Fibroblast of mammary gland (primary cell): ENCODE data around the gene AKTIP.
"Not testable (repeated sequence)": the region's sequence is repeated elsewhere in the genome, so short reads cannot be mapped to it uniquely, and the experiment has no call there.

Experiments
- DNase-seq: peaks from one replicate; pipeline ENCODE4 v3.0.0-alpha.2; 2010; ENCODE audit warnings: low read depth
- H3K4me3 ChIP-seq: 2 replicates; pipeline ENCODE4 v1.5.1; 2011; ENCODE audit warnings: low read depth, mild to moderate bottlenecking, low read length, moderate library complexity; ENCODE audit not compliant: control insufficient read depth
- CTCF ChIP-seq: conservative IDR thresholded peaks from 2 replicates; pipeline ENCODE4 v1.5.1; 2011; ENCODE audit warnings: low read depth, low read length, inconsistent platforms; ENCODE audit not compliant: control insufficient read depth, insufficient read depth

The AKTIP gene

DNA sequence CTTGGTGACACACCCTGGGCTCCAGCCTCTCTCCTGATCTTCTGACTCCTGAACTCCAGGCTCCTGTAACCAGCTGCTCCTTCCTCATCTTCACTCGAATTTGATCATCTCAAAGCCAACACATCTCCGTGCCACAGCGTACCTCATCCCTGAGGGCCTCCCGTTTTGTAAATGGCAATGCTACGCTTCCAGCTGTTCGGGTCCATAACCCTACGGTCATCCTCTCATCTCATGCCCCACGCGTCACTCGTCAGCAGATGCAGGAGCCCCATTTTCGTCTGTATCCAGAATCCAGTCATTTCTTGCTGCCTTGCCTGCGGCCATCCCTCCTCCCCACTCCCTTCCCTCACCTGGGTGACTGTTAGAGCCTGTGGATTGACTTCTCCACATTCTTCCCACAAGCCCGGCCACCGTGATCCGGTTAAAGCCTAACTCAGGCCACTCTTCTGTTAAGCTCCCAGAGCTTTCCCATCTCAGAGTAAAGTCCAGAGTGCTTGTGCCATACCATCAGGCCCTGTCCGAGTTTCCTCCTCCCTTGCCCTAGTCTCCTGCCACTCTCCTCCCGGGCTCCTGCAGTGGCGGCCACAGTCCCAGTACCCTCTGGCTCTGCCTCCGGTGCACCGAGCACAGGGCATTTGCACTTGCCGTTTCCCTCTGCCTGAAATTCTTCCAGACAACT, 20.3 kb upstream of the AKTIP start:
- TF ChIP-seq CTCF, result no peak
- no peak for DNase-seq
- no peak overlapping the region for H3K4me3 ChIP-seq

GRCh38 chr16:53519417-53520091, 16.5 kb upstream of the AKTIP start:
- H3K4me3 ChIP-seq, result no peak overlapping the region
- TF ChIP-seq CTCF, result no peak
- no peak for DNase-seq

GRCh38 chr16:53518550-53519416, 15.8 kb upstream of the AKTIP start:
- no peak for TF ChIP-seq CTCF
- DNase-seq, result peak; percentile 53
- H3K4me3 ChIP-seq, result no peak overlapping the region

DNA sequence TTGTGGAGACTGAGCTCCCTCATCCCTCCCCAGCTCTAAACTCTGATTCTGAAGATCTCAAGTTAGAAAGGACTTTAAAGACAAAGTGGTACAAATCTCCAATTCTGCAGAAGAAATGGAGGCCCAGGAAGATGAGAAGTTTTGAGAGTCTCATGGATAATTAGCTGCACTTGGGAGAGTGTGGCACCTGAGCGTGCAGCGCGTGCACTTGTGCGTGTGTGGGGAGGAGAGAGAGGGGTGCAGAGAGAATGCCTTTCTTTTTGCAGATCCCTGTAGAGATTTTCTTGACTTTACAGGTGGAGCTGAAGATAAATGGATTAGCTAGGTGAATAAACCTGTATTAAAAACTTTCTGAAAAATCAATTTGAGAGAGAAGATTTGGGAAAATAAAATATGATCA, 14.8 kb upstream of the AKTIP start:
- no peak for DNase-seq
- no peak for TF ChIP-seq CTCF
- no peak overlapping the region for H3K4me3 ChIP-seq

DNA sequence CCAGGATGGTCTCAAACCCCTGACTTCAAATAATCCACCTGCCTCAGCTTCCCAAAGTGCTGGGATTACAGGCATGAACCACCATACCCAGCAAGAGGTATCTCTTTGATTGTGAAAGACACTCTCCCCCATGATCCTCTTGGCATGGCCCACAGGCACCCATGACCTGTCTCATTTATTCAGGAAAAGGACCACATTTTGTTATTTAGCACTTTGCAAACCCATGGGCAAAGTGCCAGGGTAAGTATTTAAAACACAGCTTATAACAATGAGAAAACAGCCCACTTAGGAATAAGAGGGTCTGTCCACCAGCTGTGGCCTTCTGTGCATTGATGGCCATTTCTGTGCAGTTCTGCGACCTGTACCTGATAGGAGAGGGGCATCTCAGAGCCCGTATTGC, 12.8 kb upstream of the AKTIP start:
- TF ChIP-seq CTCF, result no peak
- no peak for DNase-seq
- H3K4me3 ChIP-seq, result no peak overlapping the region

- TF ChIP-seq CTCF, result no peak
- H3K4me3 ChIP-seq, result no peak overlapping the region
- DNase-seq, result peak; percentile 62
Observed at GRCh38 chr16:53515259-53515658, 12.2 kb upstream of the AKTIP start.

DNA sequence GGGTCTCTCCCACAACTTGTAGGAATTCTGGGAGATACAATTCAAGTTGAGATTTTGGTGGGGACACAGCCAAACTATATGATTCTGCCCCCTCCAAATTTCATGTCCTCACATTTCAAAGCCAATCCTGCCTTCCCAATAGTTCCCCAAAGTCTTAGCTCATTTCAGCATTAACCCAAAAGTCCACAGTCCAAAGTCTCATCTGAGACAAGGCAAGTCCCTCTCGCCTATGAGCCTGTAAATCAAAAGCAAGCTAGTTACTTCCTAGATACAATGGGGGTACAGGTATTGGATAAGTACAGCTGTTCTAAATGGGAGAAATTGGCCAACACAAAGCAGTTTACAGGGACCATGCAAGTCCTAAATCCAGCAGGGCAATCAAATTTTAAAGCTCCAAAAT, 9.8 kb upstream of the AKTIP start:
- not testable (repeated sequence) for DNase-seq, H3K4me3 ChIP-seq
